HCT116 (cell line): Measurements from ENCODE around the gene LCE2A. TPM values are rescaled to one million over a fixed set of nuclear protein-coding genes. Genes with fewer than 3 reads are reported as not detected.

Source experiments
- ATAC-seq: fragments of 200-7000 bp; cut with Tn5 transposase; 2 replicates; pipeline ENCODE4 v1.9.1; 2020; ENCODE audit warnings: mild to moderate bottlenecking, moderate library complexity
- BruUV-seq: library from RNA; stranded (reverse); fragments of 400-500 nt; replicated peaks from 2 replicates; lab custom pipeline; 2021; lab: Mats Ljungman, UMichigan
- CTCF ChIA-PET: fragments of 300-600 bp; sonication (Branson Sonifier 250); formaldehyde crosslinking; loops from one replicate; lab custom pipeline; 2021; ENCODE audit warnings: antibody characterized with exemption; lab: Charles Lee
- POLR2A ChIA-PET: fragments of 300-600, 350-600 bp; sonication (Branson Sonifier 250); formaldehyde crosslinking; loops from one replicate; lab custom pipeline; 2021; ENCODE audit warnings: antibody characterized with exemption; lab: Charles Lee
- RAD21 ChIA-PET, 2 experiments: fragments of 300-600 bp; sonication (Branson Sonifier 250); formaldehyde crosslinking; loops; one replicate each; lab custom pipeline; 2023; ENCODE audit warnings: low total read pairs in 2 of 2; ENCODE audit not compliant: uncharacterized antibody in 2 of 2, unreplicated experiment in 2 of 2, low non-redundant PET in 1 of 2; lab: Charles Lee
- DNase-seq: peaks from one replicate; pipeline ENCODE4 v3.0.0-alpha.2; 2010; ENCODE audit warnings: low read depth, low spot score
- H2AFZ ChIP-seq: fragments of 200-600 bp; shearing (Covaris generic), sonication (generic); 2 replicates; pipeline ENCODE4 v1.6.1; 2017; ENCODE audit warnings: low read depth, mixed run types, mixed read lengths, antibody characterized with exemption, low read length; ENCODE audit not compliant: poor library complexity, severe bottlenecking
- H3K27ac ChIP-seq: 2 replicates; pipeline ENCODE4 v1.5.1; 2012; ENCODE audit warnings: low read depth, low read length
- H3K27me3 ChIP-seq: fragments of 200-600 bp; sonication (generic); 2 replicates; pipeline ENCODE4 v1.6.1; 2016; ENCODE audit warnings: mixed run types, low read length, mixed read lengths; ENCODE audit not compliant: insufficient read depth
- H3K36me3 ChIP-seq, 2 experiments: fragments of 200-500 bp in 1 of 2; fragments of 200-600 bp in 1 of 2; sonication (Bioruptor generic) in 1 of 2; sonication (generic) in 1 of 2; 2 replicates each; pipeline versions ENCODE4 v1.5.1 to v1.6.1; 2014 to 2016; ENCODE audit warnings: low read length in 2 of 2, inconsistent platforms in 1 of 2, mixed read lengths in 1 of 2, mixed run types in 1 of 2; ENCODE audit not compliant: insufficient read depth in 2 of 2, control insufficient read depth in 1 of 2
- H3K4me1 ChIP-seq, 2 experiments: fragments of 200-600 bp in 1 of 2; sonication (generic) in 1 of 2; 2 replicates each; pipeline versions ENCODE4 v1.5.1 to v1.6.1; 2012 to 2017; ENCODE audit warnings: low read length in 2 of 2, inconsistent platforms in 1 of 2, mild to moderate bottlenecking in 1 of 2, mixed read lengths in 1 of 2, mixed run types in 1 of 2, moderate library complexity in 1 of 2; ENCODE audit not compliant: insufficient read depth in 2 of 2, control insufficient read depth in 1 of 2
- H3K4me2 ChIP-seq: fragments of 200-600 bp; sonication (generic); 2 replicates; pipeline ENCODE4 v1.6.1; 2017; ENCODE audit warnings: mixed run types, low read length, mixed read lengths
- H3K4me3 ChIP-seq, 2 experiments: fragments of 200-600 bp in 1 of 2; sonication (generic) in 1 of 2; replicated peaks in 1 of 2; 2 replicates each; pipeline ENCODE4 v1.5.1; 2011 to 2016; ENCODE audit warnings: low read length in 2 of 2, control low read depth in 1 of 2, low read depth in 1 of 2, mild to moderate bottlenecking in 1 of 2, mixed read lengths in 1 of 2, mixed run types in 1 of 2
- H3K79me2 ChIP-seq: fragments of 200-600 bp; sonication (generic); 2 replicates; pipeline ENCODE4 v1.6.1; 2017; ENCODE audit warnings: mild to moderate bottlenecking, mixed run types, low read length, moderate library complexity, mixed read lengths; ENCODE audit not compliant: insufficient read depth
- H3K9ac ChIP-seq: fragments of 200-600 bp; sonication (generic); 2 replicates; pipeline ENCODE4 v1.6.1; 2016; ENCODE audit warnings: low read length, mixed read lengths
- H3K9me2 ChIP-seq: fragments of 200-600 bp; sonication (generic), shearing (Covaris generic); 2 replicates; pipeline ENCODE4 v1.6.1; 2017; ENCODE audit warnings: mixed run types, mild to moderate bottlenecking, moderate library complexity; ENCODE audit not compliant: insufficient read depth
- H3K9me3 ChIP-seq, 2 experiments: fragments of 200-500 bp in 1 of 2; fragments of 200-600 bp in 1 of 2; sonication (Bioruptor generic) in 1 of 2; sonication (generic) in 1 of 2; 2 replicates each; pipeline ENCODE4 v1.6.1; 2014 to 2017; ENCODE audit warnings: low read length in 2 of 2, mixed read lengths in 2 of 2, inconsistent platforms in 1 of 2, low read depth in 1 of 2, mild to moderate bottlenecking in 1 of 2, mixed run types in 1 of 2, moderate library complexity in 1 of 2; ENCODE audit not compliant: control insufficient read depth in 1 of 2, insufficient read depth in 1 of 2
- H4K20me1 ChIP-seq: fragments of 200-600 bp; sonication (generic), shearing (Covaris generic); 2 replicates; pipeline ENCODE4 v1.6.1; 2017; ENCODE audit warnings: mixed run types, mild to moderate bottlenecking, moderate library complexity; ENCODE audit not compliant: insufficient read depth
- CBX3 ChIP-seq: IDR thresholded peaks from 2 replicates; pipeline ENCODE4 v1.6.1; 2012; ENCODE audit warnings: low read depth
- CEBPB ChIP-seq: IDR thresholded peaks from 2 replicates; pipeline ENCODE4 v1.6.1; 2012; ENCODE audit warnings: low read depth
- EGR1 ChIP-seq: IDR thresholded peaks from 2 replicates; pipeline ENCODE4 v1.6.1; 2012; ENCODE audit warnings: low read depth
- ELF1 ChIP-seq: IDR thresholded peaks from 2 replicates; pipeline ENCODE4 v1.6.1; 2012; ENCODE audit warnings: low read depth, borderline replicate concordance
- EZH2phosphoT487 ChIP-seq: fragments of 200-600 bp; IDR thresholded peaks from 2 replicates; pipeline ENCODE4 v1.6.1; 2018; ENCODE audit warnings: antibody characterized with exemption, borderline replicate concordance
- JUND ChIP-seq: IDR thresholded peaks from 2 replicates; pipeline ENCODE4 v1.6.1; 2012
- POLR2AphosphoS5 ChIP-seq: IDR thresholded peaks from 2 replicates; pipeline ENCODE4 v1.6.1; 2011; ENCODE audit warnings: mild to moderate bottlenecking, low read depth, low read length, moderate library complexity
- SRF ChIP-seq: IDR thresholded peaks from 2 replicates; pipeline ENCODE4 v1.6.1; 2012; ENCODE audit warnings: low read depth
- TCF7L2 ChIP-seq: IDR thresholded peaks from 2 replicates; pipeline ENCODE4 v1.7.0; 2011; ENCODE audit warnings: borderline replicate concordance, inconsistent platforms; ENCODE audit not compliant: insufficient read depth, insufficient read length; ENCODE audit errors: extremely low read depth
- ZFX ChIP-seq: fragments of 450-650 bp; IDR thresholded peaks from 2 replicates; pipeline ENCODE4 v1.6.1; 2017
- intact Hi-C: fragments of 100-400 bp; cut with micrococcal nuclease; formaldehyde crosslinking; loops from 2 replicates; pipeline ENCODE4 v1.10.0; 2022
- total RNA-seq: library from RNA; stranded (reverse); gene quantifications from one replicate; pipeline ENCODE4 v1.2.1, GENCODE V29; 2021; ENCODE audit not compliant: unreplicated experiment
- TF ChIP-seq, protein P1 (sequence below): IDR thresholded peaks from 2 replicates; pipeline ENCODE4 v1.6.1; 2012; ENCODE audit warnings: low read depth
- TF ChIP-seq, protein P2 (sequence below), 3 experiments: fragments of 200-600 bp in 1 of 3; sonication (generic) in 1 of 3; IDR thresholded peaks in 2 of 3; conservative IDR thresholded peaks in 1 of 3; 2 replicates each; pipeline ENCODE4 v1.5.1; 2012 to 2017; ENCODE audit warnings: low read depth in 2 of 3, low read length in 2 of 3, antibody characterized with exemption in 1 of 3, borderline replicate concordance in 1 of 3, control low read depth in 1 of 3, mild to moderate bottlenecking in 1 of 3, mixed read lengths in 1 of 3, mixed run types in 1 of 3, moderate library complexity in 1 of 3; ENCODE audit not compliant: insufficient read depth in 1 of 3
- TF ChIP-seq, protein P3 (sequence below): IDR thresholded peaks from 2 replicates; pipeline ENCODE4 v1.6.1; 2012
- TF ChIP-seq, protein P4 (sequence below): IDR thresholded peaks from 2 replicates; pipeline ENCODE4 v1.6.1; 2011; ENCODE audit warnings: mild to moderate bottlenecking, low read length, moderate library complexity; ENCODE audit not compliant: insufficient replicate concordance; ENCODE audit errors: extremely low read depth

LCE2A gene
- total RNA-seq, 1 experiment from 2014 or later, result not detected

DNA sequence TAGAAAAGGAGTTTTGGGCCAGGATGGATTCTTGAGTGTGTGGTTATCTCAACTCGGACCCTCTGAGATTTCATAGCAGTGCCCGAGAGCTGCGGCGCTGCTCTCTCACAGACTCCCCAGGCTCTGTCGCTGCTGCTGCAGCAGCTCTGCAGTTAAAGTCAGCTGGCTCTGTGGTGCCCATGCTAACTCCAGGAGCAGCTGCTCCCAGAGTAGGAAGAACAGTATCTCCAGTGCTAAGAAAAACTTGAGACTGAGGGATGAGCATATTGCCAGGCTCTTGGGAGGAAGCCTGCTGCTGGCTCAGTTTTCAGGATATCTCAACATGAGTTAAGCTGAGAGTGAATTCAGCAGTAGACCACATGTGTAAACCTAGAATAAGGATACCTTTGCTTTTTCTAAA lies 30.5 kb upstream of the LCE2A start:
- ChIA-PET RAD21 (no interaction called here), POLR2A (no interaction called here), CTCF (no interaction called here)
- no peak for TF ChIP-seq SRF
- TF ChIP-seq, protein P1, sequence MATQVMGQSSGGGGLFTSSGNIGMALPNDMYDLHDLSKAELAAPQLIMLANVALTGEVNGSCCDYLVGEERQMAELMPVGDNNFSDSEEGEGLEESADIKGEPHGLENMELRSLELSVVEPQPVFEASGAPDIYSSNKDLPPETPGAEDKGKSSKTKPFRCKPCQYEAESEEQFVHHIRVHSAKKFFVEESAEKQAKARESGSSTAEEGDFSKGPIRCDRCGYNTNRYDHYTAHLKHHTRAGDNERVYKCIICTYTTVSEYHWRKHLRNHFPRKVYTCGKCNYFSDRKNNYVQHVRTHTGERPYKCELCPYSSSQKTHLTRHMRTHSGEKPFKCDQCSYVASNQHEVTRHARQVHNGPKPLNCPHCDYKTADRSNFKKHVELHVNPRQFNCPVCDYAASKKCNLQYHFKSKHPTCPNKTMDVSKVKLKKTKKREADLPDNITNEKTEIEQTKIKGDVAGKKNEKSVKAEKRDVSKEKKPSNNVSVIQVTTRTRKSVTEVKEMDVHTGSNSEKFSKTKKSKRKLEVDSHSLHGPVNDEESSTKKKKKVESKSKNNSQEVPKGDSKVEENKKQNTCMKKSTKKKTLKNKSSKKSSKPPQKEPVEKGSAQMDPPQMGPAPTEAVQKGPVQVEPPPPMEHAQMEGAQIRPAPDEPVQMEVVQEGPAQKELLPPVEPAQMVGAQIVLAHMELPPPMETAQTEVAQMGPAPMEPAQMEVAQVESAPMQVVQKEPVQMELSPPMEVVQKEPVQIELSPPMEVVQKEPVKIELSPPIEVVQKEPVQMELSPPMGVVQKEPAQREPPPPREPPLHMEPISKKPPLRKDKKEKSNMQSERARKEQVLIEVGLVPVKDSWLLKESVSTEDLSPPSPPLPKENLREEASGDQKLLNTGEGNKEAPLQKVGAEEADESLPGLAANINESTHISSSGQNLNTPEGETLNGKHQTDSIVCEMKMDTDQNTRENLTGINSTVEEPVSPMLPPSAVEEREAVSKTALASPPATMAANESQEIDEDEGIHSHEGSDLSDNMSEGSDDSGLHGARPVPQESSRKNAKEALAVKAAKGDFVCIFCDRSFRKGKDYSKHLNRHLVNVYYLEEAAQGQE, result no peak
- TF ChIP-seq, protein P2, sequence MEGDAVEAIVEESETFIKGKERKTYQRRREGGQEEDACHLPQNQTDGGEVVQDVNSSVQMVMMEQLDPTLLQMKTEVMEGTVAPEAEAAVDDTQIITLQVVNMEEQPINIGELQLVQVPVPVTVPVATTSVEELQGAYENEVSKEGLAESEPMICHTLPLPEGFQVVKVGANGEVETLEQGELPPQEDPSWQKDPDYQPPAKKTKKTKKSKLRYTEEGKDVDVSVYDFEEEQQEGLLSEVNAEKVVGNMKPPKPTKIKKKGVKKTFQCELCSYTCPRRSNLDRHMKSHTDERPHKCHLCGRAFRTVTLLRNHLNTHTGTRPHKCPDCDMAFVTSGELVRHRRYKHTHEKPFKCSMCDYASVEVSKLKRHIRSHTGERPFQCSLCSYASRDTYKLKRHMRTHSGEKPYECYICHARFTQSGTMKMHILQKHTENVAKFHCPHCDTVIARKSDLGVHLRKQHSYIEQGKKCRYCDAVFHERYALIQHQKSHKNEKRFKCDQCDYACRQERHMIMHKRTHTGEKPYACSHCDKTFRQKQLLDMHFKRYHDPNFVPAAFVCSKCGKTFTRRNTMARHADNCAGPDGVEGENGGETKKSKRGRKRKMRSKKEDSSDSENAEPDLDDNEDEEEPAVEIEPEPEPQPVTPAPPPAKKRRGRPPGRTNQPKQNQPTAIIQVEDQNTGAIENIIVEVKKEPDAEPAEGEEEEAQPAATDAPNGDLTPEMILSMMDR (IDR thresholded peaks at IDR 0.05 in 2 of 3, conservative IDR thresholded peaks at IDR 0.05 in 1 of 3; ENCODE audit: borderline replicate concordance in 1 of 3, insufficient read depth in 1 of 3, low read depth in 2 of 3, low read length in 2 of 3), result no peak
- no peak for TF ChIP-seq EGR1
- TF ChIP-seq, protein P3, sequence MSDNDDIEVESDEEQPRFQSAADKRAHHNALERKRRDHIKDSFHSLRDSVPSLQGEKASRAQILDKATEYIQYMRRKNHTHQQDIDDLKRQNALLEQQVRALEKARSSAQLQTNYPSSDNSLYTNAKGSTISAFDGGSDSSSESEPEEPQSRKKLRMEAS, result no peak
- no peak for TF ChIP-seq EZH2phosphoT487
- TF ChIP-seq POLR2AphosphoS5, result no peak
- no peak for TF ChIP-seq ZFX
- TF ChIP-seq, protein P4, sequence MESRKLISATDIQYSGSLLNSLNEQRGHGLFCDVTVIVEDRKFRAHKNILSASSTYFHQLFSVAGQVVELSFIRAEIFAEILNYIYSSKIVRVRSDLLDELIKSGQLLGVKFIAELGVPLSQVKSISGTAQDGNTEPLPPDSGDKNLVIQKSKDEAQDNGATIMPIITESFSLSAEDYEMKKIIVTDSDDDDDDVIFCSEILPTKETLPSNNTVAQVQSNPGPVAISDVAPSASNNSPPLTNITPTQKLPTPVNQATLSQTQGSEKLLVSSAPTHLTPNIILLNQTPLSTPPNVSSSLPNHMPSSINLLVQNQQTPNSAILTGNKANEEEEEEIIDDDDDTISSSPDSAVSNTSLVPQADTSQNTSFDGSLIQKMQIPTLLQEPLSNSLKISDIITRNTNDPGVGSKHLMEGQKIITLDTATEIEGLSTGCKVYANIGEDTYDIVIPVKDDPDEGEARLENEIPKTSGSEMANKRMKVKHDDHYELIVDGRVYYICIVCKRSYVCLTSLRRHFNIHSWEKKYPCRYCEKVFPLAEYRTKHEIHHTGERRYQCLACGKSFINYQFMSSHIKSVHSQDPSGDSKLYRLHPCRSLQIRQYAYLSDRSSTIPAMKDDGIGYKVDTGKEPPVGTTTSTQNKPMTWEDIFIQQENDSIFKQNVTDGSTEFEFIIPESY, result no peak
- TF ChIP-seq JUND, result no peak
- no peak for TF ChIP-seq CEBPB
- TF ChIP-seq CBX3, result no peak
- no peak for TF ChIP-seq ELF1
- TF ChIP-seq TCF7L2, result no peak
- H3K9me3 ChIP-seq, result no peaks in the 10 kb centered on the region
- no peaks in the 10 kb centered on the region for H3K9me2 ChIP-seq
- no peak for ATAC-seq
- no peak overlapping the region for H3K9ac ChIP-seq
- intact Hi-C loops, result no loop called here
- H3K36me3 ChIP-seq, result no peaks in the 10 kb centered on the region
- H3K27me3 ChIP-seq, result peaks cover 45% of the 10 kb centered on the region
- H3K27ac ChIP-seq, result no peak overlapping the region
- no peaks in the 10 kb centered on the region for H3K4me1 ChIP-seq
- H2AFZ ChIP-seq, result no peak overlapping the region
- no peak for DNase-seq
- BruUV-seq, result no TSS peak
- no peak overlapping the region for H3K4me2 ChIP-seq
- H3K4me3 ChIP-seq, result no peak overlapping the region
- no peaks in the 10 kb centered on the region for H3K79me2 ChIP-seq
- no peaks in the 10 kb centered on the region for H4K20me1 ChIP-seq
